ENCODE data around the gene EYS.
"Not testable (repeated sequence)": the region's sequence is repeated elsewhere in the genome, so short reads cannot be mapped to it uniquely, and the experiment has no call there.

Gene EYS

GRCh38 chr6:63899550-63899949 lies 1807.5 kb downstream of the EYS start:
- DNase-seq (ENCODE audit: low spot score), result peak; percentile 14

GRCh38 chr6:63897952-63898351 lies 1809.1 kb downstream of the EYS start:
- DNase-seq (ENCODE audit: low spot score), result peak; percentile 14

- peak; percentile 56 for DNase-seq (ENCODE audit: low spot score)
Measured at GRCh38 chr6:63897459-63897858, 1809.6 kb downstream of the EYS start.

- DNase-seq (ENCODE audit: low spot score), result no peak
Measured at GRCh38 chr6:63888416-63888815, 1818.6 kb downstream of the EYS start.

- DNase-seq (ENCODE audit: low spot score), result not testable (repeated sequence)
Measured at GRCh38 chr6:63887804-63888203, 1819.2 kb downstream of the EYS start.

- DNase-seq (ENCODE audit: low spot score), result no peak
Measured at GRCh38 chr6:63887002-63887751, 1819.8 kb downstream of the EYS start.

- no peak for DNase-seq (ENCODE audit: low spot score)
Measured at GRCh38 chr6:63886341-63886740, 1820.7 kb downstream of the EYS start.

GRCh38 chr6:63883597-63883996 lies 1823.4 kb downstream of the EYS start:
- no peak for DNase-seq (ENCODE audit: low spot score)

GRCh38 chr6:63882208-63882607 lies 1824.8 kb downstream of the EYS start:
- peak; percentile 8 for DNase-seq (ENCODE audit: low spot score)

- DNase-seq (ENCODE audit: low spot score), result no peak
Measured at GRCh38 chr6:63881791-63882190, 1825.2 kb downstream of the EYS start.

- no peak for DNase-seq (ENCODE audit: low spot score)
Measured at GRCh38 chr6:63872233-63872632, 1834.8 kb downstream of the EYS start.

GRCh38 chr6:63868351-63868750 lies 1838.7 kb downstream of the EYS start:
- DNase-seq (ENCODE audit: low spot score), result no peak

- no peak for DNase-seq (ENCODE audit: low spot score)
Measured at GRCh38 chr6:63864671-63865318, 1842.2 kb downstream of the EYS start.

GRCh38 chr6:63864061-63864460 lies 1843.0 kb downstream of the EYS start:
- DNase-seq (ENCODE audit: low spot score), result no peak

- no peak for DNase-seq (ENCODE audit: low spot score)
Measured at GRCh38 chr6:63862486-63863198, 1844.4 kb downstream of the EYS start.

GRCh38 chr6:63859528-63859927 lies 1847.5 kb downstream of the EYS start:
- DNase-seq (ENCODE audit: low spot score), result no peak

- DNase-seq (ENCODE audit: low spot score), result no peak
Measured at GRCh38 chr6:63858691-63859090, 1848.3 kb downstream of the EYS start.

- DNase-seq (ENCODE audit: low spot score), result no peak
Measured at GRCh38 chr6:63856271-63856670, 1850.8 kb downstream of the EYS start.

- no peak for DNase-seq (ENCODE audit: low spot score)
Measured at GRCh38 chr6:63844287-63844686, 1862.7 kb downstream of the EYS start.

- DNase-seq (ENCODE audit: low spot score), result no peak
Measured at GRCh38 chr6:63839485-63839884, 1867.5 kb downstream of the EYS start.

GRCh38 chr6:63828678-63829077 lies 1878.3 kb downstream of the EYS start:
- DNase-seq (ENCODE audit: low spot score), result not testable (repeated sequence)

- DNase-seq (ENCODE audit: low spot score), result no peak
Measured at GRCh38 chr6:63824722-63825121, 1882.3 kb downstream of the EYS start.

- DNase-seq (ENCODE audit: low spot score), result no peak
Measured at GRCh38 chr6:63821442-63821841, 1885.6 kb downstream of the EYS start.

Measured in GM03348 (cell line).